Measurements from ENCODE around the gene CFAP410. TPM values are rescaled to one million over a fixed set of nuclear protein-coding genes. Genes with fewer than 3 reads are reported as not detected.

Gene CFAP410
- 15.8 and 18.8 TPM in 2 replicates for polyA plus RNA-seq (2014; cell fraction: cytosol; rRNA removed)
- 22.7 and 35.3 TPM in 2 replicates for polyA plus RNA-seq (2014; cell fraction: nucleus; rRNA removed)

- DNase-seq (ENCODE audit: low spot score): peak; percentile 90
These were observed at the start of gene CFAP410 for GRCh38 chr21:44338971-44339910. TSS of gene CFAP410 (minus strand) at chr21:44339390. CDS start at chr21:44339194, 196 bp downstream.

GRCh38 chr21:44384968-44385367 is 45.8 kb upstream of the CFAP410 start:
- no peak for DNase-seq (ENCODE audit: low spot score)

GRCh38 chr21:44383216-44383615 is 44.0 kb upstream of the CFAP410 start:
- no peak for DNase-seq (ENCODE audit: low spot score)

GRCh38 chr21:44382536-44382935 is 43.3 kb upstream of the CFAP410 start:
- DNase-seq (ENCODE audit: low spot score): no peak

- DNase-seq (ENCODE audit: low spot score): no peak
These were observed 42.7 kb upstream of the CFAP410 start for GRCh38 chr21:44381874-44382273.

- DNase-seq (ENCODE audit: low spot score): no peak
These were observed 41.7 kb upstream of the CFAP410 start for GRCh38 chr21:44380876-44381275.

- no peak for DNase-seq (ENCODE audit: low spot score)
These were observed 41.0 kb upstream of the CFAP410 start for GRCh38 chr21:44379991-44380865.

GRCh38 chr21:44379515-44379848 is 40.3 kb upstream of the CFAP410 start:
- DNase-seq (ENCODE audit: low spot score): no peak

GRCh38 chr21:44378646-44379514 is 39.7 kb upstream of the CFAP410 start:
- no peak for DNase-seq (ENCODE audit: low spot score)

GRCh38 chr21:44377922-44378645 is 38.9 kb upstream of the CFAP410 start:
- DNase-seq (ENCODE audit: low spot score): no peak

GRCh38 chr21:44377201-44377921 is 38.2 kb upstream of the CFAP410 start:
- no peak for DNase-seq (ENCODE audit: low spot score)

- no peak for DNase-seq (ENCODE audit: low spot score)
These were observed 37.4 kb upstream of the CFAP410 start for GRCh38 chr21:44376606-44377005.

GRCh38 chr21:44375761-44376241 is 36.6 kb upstream of the CFAP410 start:
- no peak for DNase-seq (ENCODE audit: low spot score)

GRCh38 chr21:44375281-44375651 is 36.1 kb upstream of the CFAP410 start:
- no peak for DNase-seq (ENCODE audit: low spot score)

- no peak for DNase-seq (ENCODE audit: low spot score)
These were observed 35.6 kb upstream of the CFAP410 start for GRCh38 chr21:44374601-44375280.

- DNase-seq (ENCODE audit: low spot score): no peak
These were observed 33.4 kb upstream of the CFAP410 start for GRCh38 chr21:44372616-44373015.

GRCh38 chr21:44371596-44371995 is 32.4 kb upstream of the CFAP410 start:
- no peak for DNase-seq (ENCODE audit: low spot score)

- no peak for DNase-seq (ENCODE audit: low spot score)
These were observed 31.7 kb upstream of the CFAP410 start for GRCh38 chr21:44370786-44371410.

Data from SK-N-DZ (cell line).